GM12892 (cell line): ENCODE results near the gene PFDN1.

Source experiments
- DNase-seq: peaks from one replicate; pipeline ENCODE4 v3.0.0; 2011; ENCODE audit not compliant: insufficient read length
- FAIRE-seq: peaks from 2 replicates; lab custom pipeline; 2011; peaks lifted over from hg19 to GRCh38; lab: Jason Lieb, UNC
- POLR2A ChIP-seq: IDR thresholded peaks from 2 replicates; pipeline ENCODE4 v1.6.1; 2011; ENCODE audit warnings: low read depth, low read length, control low read depth
- POLR2AphosphoS5 ChIP-seq: IDR thresholded peaks from 2 replicates; pipeline ENCODE4 v1.6.1; 2011; ENCODE audit warnings: low read depth, low read length, control low read depth
- TAF1 ChIP-seq: IDR thresholded peaks from 2 replicates; pipeline ENCODE4 v1.6.1; 2011; ENCODE audit warnings: low read depth, mild to moderate bottlenecking, control low read depth, low read length, borderline replicate concordance

PFDN1 gene

GRCh38 chr5:140224658-140225057, 78.2 kb downstream of the PFDN1 start:
- TF ChIP-seq POLR2A (no peak), POLR2AphosphoS5 (no peak), TAF1 (no peak)
- DNase-seq (no peak), FAIRE-seq (no peak)

GRCh38 chr5:140223567-140223966, 79.3 kb downstream of the PFDN1 start:
- DNase-seq = no peak
- FAIRE-seq = no peak
- TF ChIP-seq POLR2AphosphoS5 = no peak
- TF ChIP-seq POLR2A = no peak
- no peak for TF ChIP-seq TAF1

GRCh38 chr5:140222416-140222815, 80.5 kb downstream of the PFDN1 start:
- FAIRE-seq (no peak), DNase-seq (no peak)
- TF ChIP-seq POLR2A (no peak), TAF1 (no peak), POLR2AphosphoS5 (no peak)

GRCh38 chr5:140221697-140222223, 81.1 kb downstream of the PFDN1 start:
- FAIRE-seq = no peak

GRCh38 chr5:140220698-140221064, 82.2 kb downstream of the PFDN1 start:
- TF ChIP-seq POLR2AphosphoS5 = no peak
- no peak for TF ChIP-seq TAF1
- no peak for TF ChIP-seq POLR2A
- FAIRE-seq = no peak
- no peak for DNase-seq

More at GRCh38 chr5:140221697-140222223, 81.1 kb downstream of the PFDN1 start:
- no peak for TF ChIP-seq POLR2A
- no peak for TF ChIP-seq TAF1
- TF ChIP-seq POLR2AphosphoS5 = no peak
- DNase-seq = no peak

GRCh38 chr5:140220032-140220697, 82.7 kb downstream of the PFDN1 start:
- TF ChIP-seq POLR2A (no peak), TAF1 (no peak), POLR2AphosphoS5 (no peak)
- FAIRE-seq (no peak), DNase-seq (no peak)

- FAIRE-seq (no peak), DNase-seq (no peak)
- TF ChIP-seq POLR2AphosphoS5 (no peak), TAF1 (no peak), POLR2A (no peak)
These were observed 83.6 kb downstream of the PFDN1 start for GRCh38 chr5:140219068-140219991.

GRCh38 chr5:140217299-140218026, 85.4 kb downstream of the PFDN1 start:
- FAIRE-seq (no peak), DNase-seq (no peak)
- TF ChIP-seq POLR2A (no peak), TAF1 (no peak), POLR2AphosphoS5 (no peak)

GRCh38 chr5:140216478-140217074, 86.3 kb downstream of the PFDN1 start:
- no peak for DNase-seq
- FAIRE-seq = no peak
- TF ChIP-seq TAF1 (no peak), POLR2AphosphoS5 (no peak), POLR2A (no peak)

GRCh38 chr5:140215276-140215675, 87.6 kb downstream of the PFDN1 start:
- FAIRE-seq (no peak), DNase-seq (no peak)
- TF ChIP-seq TAF1 = no peak
- no peak for TF ChIP-seq POLR2A
- TF ChIP-seq POLR2AphosphoS5 = no peak

- no peak for TF ChIP-seq POLR2A
- no peak for TF ChIP-seq TAF1
- no peak for TF ChIP-seq POLR2AphosphoS5
- FAIRE-seq = peak; percentile 73
- DNase-seq = no peak
These were observed 88.1 kb downstream of the PFDN1 start for GRCh38 chr5:140214831-140215230.
